Upper lobe of left lung (tissue), 6 donors: Measurements from ENCODE around the gene CDC42. TPM values are rescaled to one million over a fixed set of nuclear protein-coding genes. Genes with fewer than 3 reads are reported as not detected.

Experiments used
- ATAC-seq, 2 donors: fragments of 200-7000 bp; cut with Tn5 transposase; one replicate each; pipeline ENCODE4 v1.9.1; 2022; ENCODE audit warnings: mild to moderate bottlenecking in 2 of 2, moderate library complexity in 2 of 2; ENCODE audit not compliant: low FRiP score in 2 of 2
- DNase-seq, 2 donors: peaks; one replicate each; pipeline ENCODE4 v3.0.0-alpha.2; 2019 to 2020
- H3K27ac ChIP-seq, 4 donors: fragments of 200-600 bp; sonication (generic); one replicate each; pipeline ENCODE4 v1.5.1; 2016 to 2019
- H3K27me3 ChIP-seq, 4 donors: fragments of 200-600 bp; sonication (generic); one replicate each; pipeline ENCODE4 v1.5.1; 2017 to 2019
- H3K36me3 ChIP-seq, 4 donors: fragments of 200-600 bp; sonication (generic); one replicate each; pipeline ENCODE4 v1.5.1; 2016 to 2019
- H3K4me1 ChIP-seq, 4 donors: fragments of 200-600 bp; sonication (generic); one replicate each; pipeline ENCODE4 v1.5.1; 2018 to 2019
- H3K4me3 ChIP-seq, 4 donors: fragments of 200-600 bp; sonication (generic); one replicate each; pipeline ENCODE4 v1.5.1; 2017 to 2019; ENCODE audit warnings: mild to moderate bottlenecking in 2 of 4, moderate library complexity in 1 of 4
- H3K9me3 ChIP-seq, 4 donors: fragments of 200-600 bp; sonication (generic); one replicate each; pipeline ENCODE4 v1.5.1; 2018 to 2019
- CTCF ChIP-seq, 6 experiments: fragments of 450-650 bp in 4 of 6; fragments of 200-600 bp in 2 of 6; sonication (generic) in 2 of 6; IDR thresholded peaks; one replicate each; pipeline ENCODE4 v1.5.1; 2016 to 2019; ENCODE audit warnings: antibody characterized with exemption in 6 of 6
- EP300 ChIP-seq, 4 donors: sonication (generic); formaldehyde crosslinking; IDR thresholded peaks; one replicate each; pipeline ENCODE4 v1.5.1; 2017; ENCODE audit warnings: antibody characterized with exemption in 4 of 4, control low read depth in 2 of 4
- POLR2A ChIP-seq, 4 donors: fragments of 450-650 bp; IDR thresholded peaks; one replicate each; pipeline ENCODE4 v1.5.1; 2016 to 2017; ENCODE audit warnings: antibody characterized with exemption in 4 of 4, mild to moderate bottlenecking in 2 of 4
- POLR2AphosphoS5 ChIP-seq, 2 donors: sonication (generic); formaldehyde crosslinking; IDR thresholded peaks; one replicate each; pipeline ENCODE4 v1.5.1; 2017; ENCODE audit warnings: antibody characterized with exemption in 2 of 2
- WGBS, 2 donors: methylation state at CpG; one replicate each; pipeline ENCODE4 v1.1.5; 2017 to 2018; 5-methylcytosine and 5-hydroxymethylcytosine counted together
- total RNA-seq, 6 donors: library from RNA; depleted of rRNA in 4 of 6; stranded (reverse); fragments of >200 nt in 4 of 6; gene quantifications; one replicate each; pipeline versions ENCODE4 v1.1.0 to v1.2.1, GENCODE V29; 2016 to 2021
- donor health status: DM: no; HTN: no; CAD: no; lungs with moderate emphysema.
- donor health status: DM: no; HTN: yes; CAD: no; lungs with severe emphysema.

Gene CDC42
- total RNA-seq, 6 donors from 2014 or later = 24.1 to 248 (median 213) TPM

- ATAC-seq = no peak
- TF ChIP-seq POLR2A (IDR thresholded peaks at IDR 0.05) (no peak), POLR2AphosphoS5 (IDR thresholded peaks at IDR 0.05) (no peak), EP300 (IDR thresholded peaks at IDR 0.05) (no peak), CTCF (IDR thresholded peaks at IDR 0.05) (no peak)
- H3K4me1 ChIP-seq = peaks cover 10 to 14% (median 13%) of the 10 kb centered on the region in 4 donors
- no peaks in the 10 kb centered on the region for H3K27me3 ChIP-seq
- no peaks in the 10 kb centered on the region for H3K9me3 ChIP-seq
- no peaks in the 10 kb centered on the region for H3K36me3 ChIP-seq
- no peak overlapping the region for H3K4me3 ChIP-seq
- WGBS, 2 donors = 61 to 76% methylated on average over 7 of the region's 7 CpGs
- no peak for DNase-seq
- H3K27ac ChIP-seq = peak overlapping the region in 1 of 4 donors; percentile 3
These were observed 15.0 kb upstream of the CDC42 start for GRCh38 chr1:22037520-22037919.

GRCh38 chr1:22038036-22038435 lies 14.5 kb upstream of the CDC42 start:
- ATAC-seq (no peak), DNase-seq (no peak)
- Histone ChIP-seq H3K27me3 (no peaks in the 10 kb centered on the region), H3K9me3 (no peaks in the 10 kb centered on the region), H3K4me1 (peaks cover 10 to 14% (median 13%) of the 10 kb centered on the region in 4 donors), H3K36me3 (no peaks in the 10 kb centered on the region), H3K4me3 (no peak overlapping the region), H3K27ac (peak overlapping the region in 1 of 4 donors; percentile 3)
- TF ChIP-seq POLR2A (IDR thresholded peaks at IDR 0.05) (no peak), POLR2AphosphoS5 (IDR thresholded peaks at IDR 0.05) (no peak), EP300 (IDR thresholded peaks at IDR 0.05) (no peak), CTCF (IDR thresholded peaks at IDR 0.05) (no peak)
- WGBS, 2 donors = 72 to 96% methylated on average over 5 of the region's 5 CpGs

- 18 to 24% methylated on average over 5 to 6 of the region's 6 CpGs for WGBS, 2 donors
- peak overlapping the region in 1 of 4 donors; percentile 4 for H3K4me3 ChIP-seq
- ATAC-seq (peak; percentile 93 to 94), DNase-seq (peak in 1 of 2 donors; percentile 91)
- no peaks in the 10 kb centered on the region for H3K36me3 ChIP-seq
- H3K27me3 ChIP-seq = no peaks in the 10 kb centered on the region
- peaks cover 10 to 14% (median 13%) of the 10 kb centered on the region in 4 donors for H3K4me1 ChIP-seq
- TF ChIP-seq EP300 (IDR thresholded peaks at IDR 0.05) = no peak
- TF ChIP-seq CTCF (IDR thresholded peaks at IDR 0.05) = peak in 2 of 6 experiments; percentile 15 to 23
- TF ChIP-seq POLR2A (IDR thresholded peaks at IDR 0.05) = peak in 2 of 4 donors; percentile 17 to 29
- peak in 1 of 2 donors; percentile 3 for TF ChIP-seq POLR2AphosphoS5 (IDR thresholded peaks at IDR 0.05)
- peak overlapping the region; percentile 61 to 83 (median 74) for H3K27ac ChIP-seq
- no peaks in the 10 kb centered on the region for H3K9me3 ChIP-seq
These were observed 12.8 kb upstream of the CDC42 start for GRCh38 chr1:22039594-22040285.

- no peak for TF ChIP-seq POLR2A (IDR thresholded peaks at IDR 0.05)
- no peak for TF ChIP-seq EP300 (IDR thresholded peaks at IDR 0.05)
- TF ChIP-seq POLR2AphosphoS5 (IDR thresholded peaks at IDR 0.05) = no peak
- TF ChIP-seq CTCF (IDR thresholded peaks at IDR 0.05) = no peak
- H3K9me3 ChIP-seq = no peaks in the 10 kb centered on the region
- H3K27ac ChIP-seq = peak overlapping the region; percentile 61 to 83 (median 74)
- H3K36me3 ChIP-seq = no peaks in the 10 kb centered on the region
- no peak for ATAC-seq
- H3K4me1 ChIP-seq = peaks cover 10 to 14% (median 13%) of the 10 kb centered on the region in 4 donors
- no peak overlapping the region for H3K4me3 ChIP-seq
- no peak for DNase-seq
- 83 to 94% methylated on average over 5 of the region's 5 CpGs for WGBS, 2 donors
- no peaks in the 10 kb centered on the region for H3K27me3 ChIP-seq
These were observed 12.3 kb upstream of the CDC42 start for GRCh38 chr1:22040286-22040623.

GRCh38 chr1:22041505-22041904 lies 11.0 kb upstream of the CDC42 start:
- DNase-seq (no peak), ATAC-seq (no peak)
- Histone ChIP-seq H3K27ac (no peak overlapping the region), H3K4me1 (peaks cover 10 to 14% (median 13%) of the 10 kb centered on the region in 4 donors), H3K36me3 (no peaks in the 10 kb centered on the region), H3K4me3 (no peak overlapping the region), H3K27me3 (no peaks in the 10 kb centered on the region), H3K9me3 (no peaks in the 10 kb centered on the region)
- TF ChIP-seq POLR2A (IDR thresholded peaks at IDR 0.05) = no peak
- TF ChIP-seq EP300 (IDR thresholded peaks at IDR 0.05) = no peak
- no peak for TF ChIP-seq POLR2AphosphoS5 (IDR thresholded peaks at IDR 0.05)
- no peak for TF ChIP-seq CTCF (IDR thresholded peaks at IDR 0.05)
- WGBS, 2 donors = 95 to 100% methylated on average over 1 of the region's 1 CpG
